Measurements from ENCODE around the gene UBASH3A. TPM values are rescaled to one million over a fixed set of nuclear protein-coding genes. Genes with fewer than 3 reads are reported as not detected.

UBASH3A gene, protein sequence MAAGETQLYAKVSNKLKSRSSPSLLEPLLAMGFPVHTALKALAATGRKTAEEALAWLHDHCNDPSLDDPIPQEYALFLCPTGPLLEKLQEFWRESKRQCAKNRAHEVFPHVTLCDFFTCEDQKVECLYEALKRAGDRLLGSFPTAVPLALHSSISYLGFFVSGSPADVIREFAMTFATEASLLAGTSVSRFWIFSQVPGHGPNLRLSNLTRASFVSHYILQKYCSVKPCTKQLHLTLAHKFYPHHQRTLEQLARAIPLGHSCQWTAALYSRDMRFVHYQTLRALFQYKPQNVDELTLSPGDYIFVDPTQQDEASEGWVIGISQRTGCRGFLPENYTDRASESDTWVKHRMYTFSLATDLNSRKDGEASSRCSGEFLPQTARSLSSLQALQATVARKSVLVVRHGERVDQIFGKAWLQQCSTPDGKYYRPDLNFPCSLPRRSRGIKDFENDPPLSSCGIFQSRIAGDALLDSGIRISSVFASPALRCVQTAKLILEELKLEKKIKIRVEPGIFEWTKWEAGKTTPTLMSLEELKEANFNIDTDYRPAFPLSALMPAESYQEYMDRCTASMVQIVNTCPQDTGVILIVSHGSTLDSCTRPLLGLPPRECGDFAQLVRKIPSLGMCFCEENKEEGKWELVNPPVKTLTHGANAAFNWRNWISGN
- not detected for total RNA-seq

DNA sequence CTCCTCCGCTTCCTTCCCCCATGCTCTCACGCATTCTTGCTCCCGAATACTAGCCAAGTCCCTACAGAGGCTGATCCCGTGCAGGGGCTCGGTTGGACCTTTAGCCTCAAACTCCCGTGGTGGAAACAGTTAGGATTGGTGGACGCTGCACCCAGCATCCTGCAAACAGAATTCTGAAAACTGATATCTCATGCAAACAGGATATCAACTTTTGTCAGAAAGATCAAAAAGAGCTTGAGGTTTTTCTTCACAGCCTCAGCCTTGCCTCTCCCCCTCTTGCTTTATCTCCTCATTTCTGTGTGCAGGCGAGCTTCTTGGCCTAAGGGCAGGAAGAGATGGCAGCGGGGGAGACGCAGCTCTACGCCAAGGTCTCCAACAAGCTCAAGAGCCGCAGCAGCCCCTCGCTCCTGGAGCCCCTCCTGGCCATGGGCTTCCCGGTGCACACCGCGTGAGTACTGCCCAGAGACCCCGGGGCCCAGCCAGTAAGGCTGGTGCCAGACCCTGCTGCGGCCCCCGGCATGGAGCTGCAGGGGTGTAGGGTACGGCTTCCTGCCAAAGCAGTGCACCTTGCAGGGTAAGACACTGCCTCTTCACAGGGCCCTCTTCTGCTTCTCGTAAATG lies at the start of gene UBASH3A:
UBASH3A (plus strand) TSS at position 292 of the 621 bp plus-strand sequence; CDS start at position 336, 44 bp downstream.
- FAIRE-seq (no peak), DNase-seq (ENCODE audit: low spot score in 2 of 2) (no peak)

DNA sequence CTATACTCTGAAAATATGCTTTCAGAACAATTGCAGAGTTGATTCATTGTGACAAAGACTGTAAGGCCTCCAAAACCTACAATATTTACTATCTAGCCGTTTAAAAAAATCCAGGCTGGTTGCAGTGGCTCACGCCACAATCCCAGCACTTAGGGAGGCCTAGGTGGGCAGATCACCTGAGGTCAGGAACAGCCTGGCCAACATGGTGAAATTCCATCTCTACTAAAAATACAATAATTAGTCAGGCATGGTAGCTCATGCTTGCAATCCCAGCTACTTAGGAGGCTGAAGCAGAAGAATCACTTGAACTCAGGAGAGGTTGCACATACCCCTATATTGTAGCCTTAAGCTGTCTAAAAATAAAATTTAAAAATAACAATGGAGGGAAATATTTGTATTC lies 47.7 kb upstream of the UBASH3A start:
- no peak for DNase-seq (ENCODE audit: low spot score in 2 of 2)
- no peak for FAIRE-seq

DNA sequence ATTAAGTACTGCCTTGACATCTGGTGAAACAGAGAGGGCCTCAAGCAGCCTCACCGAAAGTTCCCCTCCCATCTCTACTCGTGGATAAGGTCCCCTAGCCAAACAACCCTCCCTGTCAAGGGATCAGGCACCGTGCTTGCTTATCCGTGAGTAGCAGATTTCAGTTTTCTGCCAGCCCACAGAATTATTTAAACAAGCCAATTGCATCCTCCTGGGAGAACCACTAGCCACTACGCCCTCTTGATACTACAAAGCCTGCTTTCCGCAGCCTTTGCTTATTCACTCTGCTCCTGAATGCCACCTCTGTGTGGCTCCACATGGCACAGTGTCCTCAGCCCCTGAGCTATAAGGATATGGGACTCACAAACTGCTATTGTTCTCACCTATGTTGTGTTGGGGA lies 47.1 kb upstream of the UBASH3A start:
- FAIRE-seq, result no peak
- DNase-seq (ENCODE audit: low spot score in 2 of 2), result no peak

DNA sequence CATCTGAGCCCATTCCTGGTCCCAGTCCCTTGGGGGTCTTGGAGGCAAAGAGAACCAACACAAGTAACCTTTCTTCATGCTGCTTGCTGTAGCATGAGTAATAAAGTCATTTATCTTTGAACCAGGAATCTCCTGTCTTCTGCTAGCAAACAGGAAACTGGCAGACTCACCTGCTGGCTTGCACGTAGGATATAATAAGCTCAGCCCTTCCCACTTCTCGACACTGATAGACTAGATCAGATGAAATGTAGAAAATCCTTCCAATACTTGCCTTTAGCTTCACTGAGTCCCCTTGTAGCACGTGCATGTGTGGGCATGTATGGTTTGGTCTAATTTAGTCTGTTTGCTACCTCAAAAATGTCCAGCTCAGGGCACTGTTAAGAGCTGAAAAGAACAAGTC lies 46.4 kb upstream of the UBASH3A start:
- DNase-seq (ENCODE audit: low spot score in 2 of 2) (no peak), FAIRE-seq (no peak)

GRCh38 chr21:42358261-42358660 lies 45.4 kb upstream of the UBASH3A start:
- DNase-seq (ENCODE audit: low spot score in 2 of 2) (no peak), FAIRE-seq (no peak)

- no peak for DNase-seq (ENCODE audit: low spot score in 2 of 2)
- FAIRE-seq, result no peak
Observed at GRCh38 chr21:42358937-42359336, 44.8 kb upstream of the UBASH3A start.

- DNase-seq (ENCODE audit: low spot score in 2 of 2), result no peak
- FAIRE-seq, result no peak
Observed at GRCh38 chr21:42360317-42360716, 43.4 kb upstream of the UBASH3A start.

GRCh38 chr21:42361286-42361685 lies 42.4 kb upstream of the UBASH3A start:
- no peak for DNase-seq (ENCODE audit: low spot score in 2 of 2)
- FAIRE-seq, result no peak

DNA sequence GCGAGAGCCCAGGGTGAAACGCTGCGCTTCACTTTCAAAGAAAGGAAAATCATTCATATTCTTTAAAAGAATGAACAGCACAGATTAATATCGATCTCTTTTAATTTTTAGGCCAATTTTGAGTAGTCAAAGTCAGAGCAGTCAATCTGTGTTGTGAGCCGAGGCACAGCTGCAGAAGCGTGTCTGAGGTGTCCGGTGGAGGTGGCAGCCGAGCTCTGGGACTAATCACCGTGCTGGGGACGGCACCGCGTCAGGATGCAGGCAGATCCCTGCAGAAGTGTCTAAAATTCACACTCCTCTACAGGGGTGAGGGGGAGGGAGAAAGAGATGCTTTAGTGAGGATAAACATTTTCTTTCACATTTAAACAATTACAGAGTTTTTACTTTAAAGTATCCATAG lies 41.5 kb upstream of the UBASH3A start:
- no peak for DNase-seq (ENCODE audit: low spot score in 2 of 2)
- no peak for FAIRE-seq

GRCh38 chr21:42362700-42363099 lies 41.0 kb upstream of the UBASH3A start:
- FAIRE-seq, result no peak
- DNase-seq (ENCODE audit: low spot score in 2 of 2), result no peak

GRCh38 chr21:42363312-42363711 lies 40.4 kb upstream of the UBASH3A start:
- no peak for FAIRE-seq
- no peak for DNase-seq (ENCODE audit: low spot score in 2 of 2)

DNA sequence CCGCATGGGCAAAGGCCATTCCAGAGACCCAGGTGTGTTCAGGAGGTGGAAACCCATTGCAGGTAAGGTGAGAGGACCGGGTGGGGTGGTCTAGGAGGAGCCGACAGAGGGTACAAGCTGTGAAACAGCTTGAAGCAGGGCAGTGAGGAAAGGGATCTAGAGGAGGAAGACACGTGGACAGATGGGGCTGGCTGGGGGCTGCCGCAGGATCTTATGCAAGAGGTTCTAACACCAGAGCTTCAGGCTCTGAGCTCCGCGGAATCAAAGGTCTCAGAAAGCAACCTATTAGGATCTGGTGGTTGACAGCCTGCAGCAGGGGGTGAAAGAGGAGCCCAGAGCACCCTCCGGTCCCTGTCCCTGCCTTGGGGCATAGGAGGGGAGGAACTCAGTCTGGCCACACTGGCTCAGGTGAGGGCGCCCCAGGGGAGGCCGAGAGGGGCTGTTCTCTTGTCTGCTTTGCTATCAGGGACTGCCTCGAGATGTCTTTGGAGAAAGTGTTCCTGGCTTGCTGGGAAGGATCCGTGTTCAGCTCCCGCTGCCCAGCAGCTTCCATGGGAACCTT lies 39.3 kb upstream of the UBASH3A start:
- FAIRE-seq (no peak), DNase-seq (ENCODE audit: low spot score in 2 of 2) (no peak)

DNA sequence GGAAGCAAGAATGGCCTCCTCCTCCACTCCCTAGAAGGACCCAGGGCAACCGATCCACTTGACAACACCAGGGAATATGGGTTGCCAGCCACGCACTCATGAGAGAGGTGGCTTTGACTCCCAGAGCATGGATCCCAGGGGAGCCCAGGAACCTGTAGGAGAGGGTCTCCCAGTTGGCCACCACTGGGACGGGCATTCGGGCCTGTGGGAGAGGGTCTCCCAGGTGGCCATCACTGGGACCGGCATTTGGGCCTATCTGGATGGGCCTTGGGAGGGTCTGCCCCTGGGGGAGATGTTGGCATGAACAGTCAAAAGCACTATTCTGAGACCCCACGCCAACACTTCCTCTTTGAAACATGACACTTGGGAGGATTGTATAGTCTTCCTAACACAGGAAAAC lies 37.9 kb upstream of the UBASH3A start:
- DNase-seq (ENCODE audit: low spot score in 2 of 2) (no peak), FAIRE-seq (no peak)

- FAIRE-seq, result no peak
- no peak for DNase-seq (ENCODE audit: low spot score in 2 of 2)
Observed at GRCh38 chr21:42366292-42367010, 37.3 kb upstream of the UBASH3A start, which contains the start of gene TFF1. TSS of gene TFF1 (minus strand) at chr21:42366535. CDS start at chr21:42366495, 40 bp downstream.

- no peak for FAIRE-seq
Observed at GRCh38 chr21:42367367-42368165, 36.1 kb upstream of the UBASH3A start.

GRCh38 chr21:42369821-42370220 lies 33.9 kb upstream of the UBASH3A start:
- FAIRE-seq, result no peak
- DNase-seq (ENCODE audit: low spot score in 2 of 2), result no peak

More at GRCh38 chr21:42367367-42368165, 36.1 kb upstream of the UBASH3A start:
- DNase-seq (ENCODE audit: low spot score in 2 of 2), result no peak

DNA sequence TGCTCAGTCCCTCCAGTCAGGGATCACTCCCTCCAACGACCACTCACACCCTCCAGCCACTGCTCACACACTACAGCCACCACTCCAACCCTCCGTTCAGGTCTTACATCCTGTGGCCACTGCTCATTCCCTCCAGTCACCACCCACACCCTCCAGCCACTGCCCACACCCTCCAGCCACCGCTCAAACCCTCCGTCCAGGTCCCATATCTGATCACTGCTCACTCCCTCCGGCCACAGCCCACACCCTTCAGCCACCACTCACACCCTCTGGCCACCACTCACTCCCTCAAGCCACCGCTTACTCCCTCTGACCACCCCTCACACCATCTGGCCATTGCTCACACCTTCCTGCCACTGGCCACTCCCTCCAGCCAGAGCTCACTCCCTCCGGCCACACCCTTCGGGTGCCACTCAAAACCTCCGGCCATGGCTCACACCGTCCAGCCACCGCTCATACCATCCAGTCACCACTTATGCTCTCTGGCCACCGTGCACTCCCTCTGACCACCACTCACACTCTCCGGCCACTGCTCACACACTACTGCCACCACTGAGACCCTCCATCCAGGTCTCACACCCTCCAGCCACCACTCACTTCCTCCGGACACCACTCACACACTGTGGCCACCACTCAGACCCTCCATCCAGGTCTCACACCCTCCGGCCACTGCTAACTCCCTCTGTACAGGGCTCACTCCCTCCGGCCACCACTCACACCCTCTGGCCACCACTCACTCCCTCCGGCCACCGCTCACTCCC lies 32.6 kb upstream of the UBASH3A start:
- DNase-seq (ENCODE audit: low spot score in 2 of 2), result no peak
- FAIRE-seq, result no peak

- DNase-seq (ENCODE audit: low spot score in 2 of 2), result no peak
- no peak for FAIRE-seq
Observed at GRCh38 chr21:42373196-42373907, 30.4 kb upstream of the UBASH3A start.
